Natural killer cell (primary cell): ENCODE measurements around the gene ENGASE. TPM values are rescaled to one million over a fixed set of nuclear protein-coding genes. Genes with fewer than 3 reads are reported as not detected.
A peak's percentile ranks its signal among the peaks of the same experiment; 100 is the strongest.

ENCODE experiments used
- ATAC-seq, 3 donors: fragments of 150-1000 bp in 2 of 3; fragments of 200-7000 bp in 1 of 3; cut with Tn5 transposase; 1 replicate in 1 of 3; 2 replicates in 2 of 3; pipeline ENCODE4 v1.10.0; 2021; ENCODE audit warnings: mild to moderate bottlenecking in 2 of 3, moderate library complexity in 2 of 3
- DNase-seq, 2 donors: peaks; one replicate each; pipeline versions ENCODE4 v3.0.0 to v3.0.0-alpha.2; 2013 to 2021; ENCODE audit warnings: mixed read lengths in 1 of 2
- H3K27ac ChIP-seq: one replicate; pipeline ENCODE4 v1.5.1; 2013; ENCODE audit warnings: mild to moderate bottlenecking, low read length
- H3K27me3 ChIP-seq: one replicate; pipeline ENCODE4 v1.6.1; 2013; ENCODE audit warnings: low read length; ENCODE audit not compliant: control insufficient read depth, insufficient read depth
- H3K36me3 ChIP-seq: one replicate; pipeline ENCODE4 v1.6.1; 2013; ENCODE audit warnings: low read length; ENCODE audit not compliant: control insufficient read depth, insufficient read depth
- H3K4me1 ChIP-seq: one replicate; pipeline ENCODE4 v1.6.1; 2013; ENCODE audit warnings: low read length; ENCODE audit not compliant: control insufficient read depth, insufficient read depth
- H3K4me3 ChIP-seq: one replicate; pipeline ENCODE4 v1.5.1; 2013; ENCODE audit warnings: low read length
- H3K9me3 ChIP-seq: one replicate; pipeline ENCODE4 v1.6.1; 2013; ENCODE audit warnings: low read length; ENCODE audit not compliant: control insufficient read depth, insufficient read depth
- H3K27ac Mint-ChIP-seq, 2 donors: one replicate each; pipeline ENCODE4 v1.8.0; 2022; ENCODE audit warnings: mild to moderate bottlenecking in 2 of 2, mixed read lengths in 2 of 2, moderate library complexity in 1 of 2
- H3K27me3 Mint-ChIP-seq, 2 donors: one replicate each; pipeline ENCODE4 v1.8.0; 2022; ENCODE audit warnings: low read depth in 2 of 2, mixed read lengths in 2 of 2
- H3K36me3 Mint-ChIP-seq: one replicate; pipeline ENCODE4 v1.8.0; 2022; ENCODE audit warnings: mixed read lengths
- H3K4me1 Mint-ChIP-seq, 2 donors: one replicate each; pipeline ENCODE4 v1.8.0; 2022; ENCODE audit warnings: mixed read lengths in 2 of 2
- H3K4me3 Mint-ChIP-seq: one replicate; pipeline ENCODE4 v1.8.0; 2022; ENCODE audit warnings: mild to moderate bottlenecking, moderate library complexity, mixed read lengths
- H3K9me3 Mint-ChIP-seq, 2 donors: one replicate each; pipeline ENCODE4 v1.8.0; 2022; ENCODE audit warnings: mixed read lengths in 2 of 2
- CTCF ChIP-seq: fragments of 200-600 bp; IDR thresholded peaks from one replicate; pipeline ENCODE4 v1.8.0; 2022; ENCODE audit warnings: antibody characterized with exemption
- WGBS: methylation state at CpG from one replicate; pipeline ENCODE4 v1.1.7; 2013; ENCODE audit warnings: missing lambda C conversion rate; ENCODE audit not compliant: insufficient coverage; 5-methylcytosine and 5-hydroxymethylcytosine counted together
- intact Hi-C: fragments of 100-400 bp; cut with micrococcal nuclease; formaldehyde crosslinking; loops from one replicate; pipeline ENCODE4 v1.14.2; 2022
- total RNA-seq, 4 donors: library from RNA; stranded (reverse); fragments of 120-200 nt in 1 of 4; gene quantifications; one replicate each; pipeline versions ENCODE4 v1.2.3 to v1.2.4, GENCODE V29; 2013 to 2022

ENGASE gene
- total RNA-seq, 3 donors from 2014 or later (not counting 1 experiment from before 2014, with no cell fraction given) = 56.0 to 86.4 (median 56.9) TPM

GRCh38 chr17:79044462-79044861 is 30.2 kb upstream of the ENGASE start:
- Histone ChIP-seq H3K4me1 (no peaks in the 10 kb centered on the region), H3K9me3 (no peaks in the 10 kb centered on the region), H3K27ac (no peak overlapping the region), H3K36me3 (no peaks in the 10 kb centered on the region), H3K27me3 (peaks cover 5% of the 10 kb centered on the region), H3K4me3 (no peak overlapping the region)
- Mint-ChIP-seq H3K9me3 (no peaks in the 10 kb centered on the region), H3K4me1 (peaks cover 0 to 10% of the 10 kb centered on the region in 2 donors), H3K27ac (no peak overlapping the region), H3K4me3 (no peak overlapping the region), H3K27me3 (peaks cover 7 to 15% of the 10 kb centered on the region in 2 donors), H3K36me3 (no peaks in the 10 kb centered on the region)
- no peak for TF ChIP-seq CTCF
- ATAC-seq (no peak), DNase-seq (no peak)
- intact Hi-C loops = no loop called here
- WGBS = 91% methylated on average over 11 of the region's 11 CpGs

GRCh38 chr17:79045001-79045729 is 29.5 kb upstream of the ENGASE start:
- H3K27me3 ChIP-seq = peaks cover 5% of the 10 kb centered on the region
- Mint-ChIP-seq H3K4me1 (peaks cover 0 to 10% of the 10 kb centered on the region in 2 donors), H3K36me3 (no peaks in the 10 kb centered on the region), H3K9me3 (no peaks in the 10 kb centered on the region), H3K27me3 (peaks cover 7 to 16% of the 10 kb centered on the region in 2 donors), H3K27ac (no peak overlapping the region), H3K4me3 (no peak overlapping the region)
- no peaks in the 10 kb centered on the region for H3K4me1 ChIP-seq
- H3K4me3 ChIP-seq = no peak overlapping the region
- intact Hi-C loops = loop anchor here (5.0 kb wide), 1 partner anchor 662 kb away; no protein-coding TSS in a partner anchor
- 81% methylated on average over 15 of the region's 15 CpGs for WGBS
- DNase-seq = no peak
- ATAC-seq = no peak
- TF ChIP-seq CTCF = no peak
- H3K36me3 ChIP-seq = no peaks in the 10 kb centered on the region
- no peaks in the 10 kb centered on the region for H3K9me3 ChIP-seq
- H3K27ac ChIP-seq = no peak overlapping the region

GRCh38 chr17:79045842-79046196 is 28.8 kb upstream of the ENGASE start:
- H3K9me3 ChIP-seq = no peaks in the 10 kb centered on the region
- Mint-ChIP-seq H3K4me1 (peaks cover 0 to 10% of the 10 kb centered on the region in 2 donors), H3K36me3 (no peaks in the 10 kb centered on the region), H3K9me3 (no peaks in the 10 kb centered on the region), H3K4me3 (no peak overlapping the region), H3K27ac (no peak overlapping the region), H3K27me3 (peaks cover 7 to 18% of the 10 kb centered on the region in 2 donors)
- intact Hi-C loops = loop anchor here (1.0 to 5.0 kb wide), 3 partner anchors 36 to 661 kb away; no protein-coding TSS in a partner anchor
- peak; percentile 75 to 76 for DNase-seq
- peak; percentile 94 for TF ChIP-seq CTCF
- peak; percentile 75 to 98 (median 95) for ATAC-seq
- no peaks in the 10 kb centered on the region for H3K4me1 ChIP-seq
- H3K36me3 ChIP-seq = no peaks in the 10 kb centered on the region
- no peak overlapping the region for H3K4me3 ChIP-seq
- peaks cover 5% of the 10 kb centered on the region for H3K27me3 ChIP-seq
- no peak overlapping the region for H3K27ac ChIP-seq
- 2% methylated on average over 11 of the region's 11 CpGs for WGBS
